B cell (primary cell): Measurements from ENCODE around the gene RICTOR.

Experiments
- CTCF ChIP-seq: fragments of 200-600 bp; IDR thresholded peaks from one replicate; pipeline ENCODE4 v1.8.0; 2022; ENCODE audit warnings: antibody characterized with exemption, mild to moderate bottlenecking
- EZH2 ChIP-seq: IDR thresholded peaks from 2 replicates; pipeline ENCODE4 v1.6.1; 2012; ENCODE audit warnings: borderline replicate concordance, low read depth, mild to moderate bottlenecking, moderate library complexity, low read length; ENCODE audit not compliant: insufficient read depth, poor library complexity, severe bottlenecking

GRCh38 chr5:39068099-39068498 is 6.1 kb downstream of the RICTOR start:
- TF ChIP-seq CTCF (no peak), EZH2 (no peak)
